Thoracic aorta (tissue), 2 donors: ENCODE data around the gene CFD. TPM values are rescaled to one million over a fixed set of nuclear protein-coding genes. Genes with fewer than 3 reads are reported as not detected.
A peak's percentile ranks its signal among the peaks of the same experiment; 100 is the strongest.
"Not testable (repeated sequence)": the region's sequence is repeated elsewhere in the genome, so short reads cannot be mapped to it uniquely, and the experiment has no call there.

Experiments used
- ATAC-seq: fragments of 150-250 bp; one replicate; pipeline ENCODE4 v1.8.0; 2017; ENCODE audit warnings: low read depth; ENCODE audit not compliant: insufficient number of reproducible peaks, low FRiP score
- DNase-seq: peaks from one replicate; pipeline ENCODE4 v3.0.0-alpha.2; 2020; ENCODE audit warnings: low spot score
- H3K27ac ChIP-seq, 2 donors: fragments of 200-600 bp; sonication (generic); 1 replicate in 1 of 2; 2 replicates in 1 of 2; pipeline ENCODE4 v1.5.1; 2016; ENCODE audit warnings: mild to moderate bottlenecking in 2 of 2, moderate library complexity in 2 of 2
- H3K27me3 ChIP-seq: fragments of 200-600 bp; sonication (generic); replicated peaks from 2 replicates; pipeline ENCODE4 v1.6.0; 2016; ENCODE audit warnings: mild to moderate bottlenecking; ENCODE audit not compliant: insufficient read depth
- H3K36me3 ChIP-seq: fragments of 200-600 bp; sonication (generic); one replicate; pipeline ENCODE4 v1.5.1; 2016
- H3K4me1 ChIP-seq, 2 donors: fragments of 200-600 bp; sonication (generic); 1 replicate in 1 of 2; 2 replicates in 1 of 2; pipeline versions ENCODE4 v1.5.1 to v1.6.0; 2016; ENCODE audit warnings: low read depth in 2 of 2, mild to moderate bottlenecking in 1 of 2; ENCODE audit not compliant: control insufficient read depth in 1 of 2
- H3K4me3 ChIP-seq: fragments of 200-600 bp; sonication (generic); 2 replicates; pipeline ENCODE4 v1.5.1; 2016; ENCODE audit warnings: mild to moderate bottlenecking
- H3K9me3 ChIP-seq: fragments of 200-600 bp; sonication (generic); 2 replicates; pipeline ENCODE4 v1.5.1; 2016
- total RNA-seq, 2 donors: library from RNA; depleted of rRNA; stranded (reverse); fragments of >200 nt; gene quantifications; one replicate each; pipeline versions ENCODE4 v1.1.0 to v1.2.3, GENCODE V29; 2016
- TF ChIP-seq, protein P1 (sequence below): fragments of 200-600 bp; sonication (generic); IDR thresholded peaks from one replicate; pipeline ENCODE4 v1.5.1; 2019; ENCODE audit warnings: antibody characterized with exemption

CFD gene
- total RNA-seq, 2 donors from 2014 or later, result 472 to 781 TPM

DNA sequence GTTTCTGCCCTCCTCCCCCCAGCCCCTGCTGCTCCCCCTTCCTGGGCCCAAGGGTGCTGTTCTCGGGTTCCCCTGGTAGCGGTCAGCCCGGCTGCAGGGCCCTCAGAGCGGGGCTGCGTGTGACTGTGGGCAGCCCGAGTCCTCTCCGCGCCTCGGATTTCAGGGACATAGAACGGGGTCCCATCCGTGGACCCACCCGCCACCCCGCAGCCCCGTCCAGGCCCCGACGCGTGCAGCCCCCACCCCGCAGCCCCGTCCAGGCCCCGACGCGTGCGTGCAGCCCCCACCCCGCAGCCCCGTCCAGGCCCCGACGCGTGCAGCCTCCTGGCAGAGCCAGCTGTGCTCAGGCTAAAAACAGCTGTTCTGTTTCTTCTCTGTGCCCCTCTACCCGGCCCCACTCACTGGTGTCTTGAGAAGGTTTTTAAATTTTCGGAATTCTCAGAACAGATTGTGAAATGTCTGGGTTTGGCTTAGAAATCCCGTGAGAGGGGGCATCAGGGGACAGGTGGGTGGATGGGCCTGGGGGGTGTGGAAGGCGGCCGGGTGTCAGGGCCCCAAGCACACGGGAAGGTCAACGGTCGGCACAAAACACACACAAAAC lies 24.2 kb upstream of the CFD start:
- Histone ChIP-seq H3K4me3 (no peak overlapping the region), H3K27me3 (peaks cover 5% of the 10 kb centered on the region), H3K4me1 (no peaks in the 10 kb centered on the region), H3K36me3 (no peaks in the 10 kb centered on the region), H3K9me3 (no peaks in the 10 kb centered on the region), H3K27ac (no peak overlapping the region)
- ATAC-seq (no peak), DNase-seq (no peak)
- TF ChIP-seq, protein P1, sequence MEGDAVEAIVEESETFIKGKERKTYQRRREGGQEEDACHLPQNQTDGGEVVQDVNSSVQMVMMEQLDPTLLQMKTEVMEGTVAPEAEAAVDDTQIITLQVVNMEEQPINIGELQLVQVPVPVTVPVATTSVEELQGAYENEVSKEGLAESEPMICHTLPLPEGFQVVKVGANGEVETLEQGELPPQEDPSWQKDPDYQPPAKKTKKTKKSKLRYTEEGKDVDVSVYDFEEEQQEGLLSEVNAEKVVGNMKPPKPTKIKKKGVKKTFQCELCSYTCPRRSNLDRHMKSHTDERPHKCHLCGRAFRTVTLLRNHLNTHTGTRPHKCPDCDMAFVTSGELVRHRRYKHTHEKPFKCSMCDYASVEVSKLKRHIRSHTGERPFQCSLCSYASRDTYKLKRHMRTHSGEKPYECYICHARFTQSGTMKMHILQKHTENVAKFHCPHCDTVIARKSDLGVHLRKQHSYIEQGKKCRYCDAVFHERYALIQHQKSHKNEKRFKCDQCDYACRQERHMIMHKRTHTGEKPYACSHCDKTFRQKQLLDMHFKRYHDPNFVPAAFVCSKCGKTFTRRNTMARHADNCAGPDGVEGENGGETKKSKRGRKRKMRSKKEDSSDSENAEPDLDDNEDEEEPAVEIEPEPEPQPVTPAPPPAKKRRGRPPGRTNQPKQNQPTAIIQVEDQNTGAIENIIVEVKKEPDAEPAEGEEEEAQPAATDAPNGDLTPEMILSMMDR, result no peak

DNA sequence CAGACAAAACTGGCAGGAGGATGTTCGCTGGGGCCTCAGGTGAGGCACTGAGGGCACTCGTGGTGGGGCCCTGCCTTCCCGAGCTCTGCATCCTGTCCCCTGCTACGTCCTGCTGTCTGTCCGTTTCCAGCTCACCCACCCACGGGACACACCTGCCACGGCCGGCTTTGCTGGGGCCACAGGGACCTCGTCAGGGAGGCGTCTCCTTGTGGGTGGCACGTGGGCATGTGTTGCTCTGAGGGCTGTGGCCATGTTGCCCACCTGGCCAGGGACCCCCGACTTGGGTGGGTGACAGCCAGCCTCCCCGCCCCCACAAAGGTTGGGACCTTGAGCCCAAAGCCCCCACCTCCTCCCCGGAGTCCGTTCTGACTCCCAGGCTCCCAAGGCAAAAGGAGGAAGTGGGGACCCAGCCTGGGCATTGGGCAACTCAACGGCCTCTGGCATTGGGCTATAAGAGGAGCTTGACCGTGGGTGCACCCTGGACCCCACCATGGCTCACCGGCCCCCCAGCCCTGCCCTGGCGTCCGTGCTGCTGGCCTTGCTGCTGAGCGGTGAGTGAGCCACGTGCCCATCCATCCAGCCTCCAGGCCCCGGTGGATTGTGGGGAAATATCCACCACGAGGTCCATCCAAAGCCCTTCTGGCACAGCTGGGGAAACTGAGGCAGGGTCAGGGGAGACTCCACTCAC lies 18.8 kb upstream of the CFD start, which contains the start of gene PRTN3:
Gene PRTN3, plus strand, starts transcription at position 481 of the 688 bp plus-strand sequence. Its CDS starts 10 bp downstream, at position 491.
- TF ChIP-seq, protein P1, result no peak
- Histone ChIP-seq H3K27ac (no peak within 1 kb of the TSS), H3K36me3 (no peaks in the 10 kb centered on the region), H3K9me3 (no peaks in the 10 kb centered on the region), H3K4me1 (peaks cover 5 to 9% of the 10 kb centered on the region in 2 donors), H3K27me3 (peaks cover 9% of the 10 kb centered on the region), H3K4me3 (no peak within 1 kb of the TSS)
- DNase-seq (no peak), ATAC-seq (no peak)

DNA sequence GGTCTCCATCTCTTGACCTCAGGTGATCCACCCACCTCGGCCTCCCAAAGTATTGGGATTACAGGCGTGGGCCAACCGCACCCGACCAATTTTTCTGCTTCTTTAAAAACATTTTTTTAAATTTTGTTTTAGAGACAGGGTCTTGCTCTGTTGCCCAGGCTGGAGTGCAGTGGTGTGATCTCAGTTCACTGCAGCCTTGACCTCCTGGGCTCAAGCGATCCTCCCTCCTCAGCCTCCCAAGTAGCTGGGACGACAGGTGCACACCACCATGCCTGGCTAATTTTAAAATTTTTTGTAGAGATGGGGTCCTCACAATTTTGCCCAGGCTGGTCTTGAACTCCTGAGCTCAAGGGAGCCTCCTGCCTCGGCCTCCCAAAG lies 16.7 kb upstream of the CFD start:
- H3K27me3 ChIP-seq, result peaks cover 16% of the 10 kb centered on the region
- not testable (repeated sequence) for ATAC-seq, H3K27ac ChIP-seq, H3K4me3 ChIP-seq, H3K36me3 ChIP-seq, DNase-seq, H3K4me1 ChIP-seq, H3K9me3 ChIP-seq

DNA sequence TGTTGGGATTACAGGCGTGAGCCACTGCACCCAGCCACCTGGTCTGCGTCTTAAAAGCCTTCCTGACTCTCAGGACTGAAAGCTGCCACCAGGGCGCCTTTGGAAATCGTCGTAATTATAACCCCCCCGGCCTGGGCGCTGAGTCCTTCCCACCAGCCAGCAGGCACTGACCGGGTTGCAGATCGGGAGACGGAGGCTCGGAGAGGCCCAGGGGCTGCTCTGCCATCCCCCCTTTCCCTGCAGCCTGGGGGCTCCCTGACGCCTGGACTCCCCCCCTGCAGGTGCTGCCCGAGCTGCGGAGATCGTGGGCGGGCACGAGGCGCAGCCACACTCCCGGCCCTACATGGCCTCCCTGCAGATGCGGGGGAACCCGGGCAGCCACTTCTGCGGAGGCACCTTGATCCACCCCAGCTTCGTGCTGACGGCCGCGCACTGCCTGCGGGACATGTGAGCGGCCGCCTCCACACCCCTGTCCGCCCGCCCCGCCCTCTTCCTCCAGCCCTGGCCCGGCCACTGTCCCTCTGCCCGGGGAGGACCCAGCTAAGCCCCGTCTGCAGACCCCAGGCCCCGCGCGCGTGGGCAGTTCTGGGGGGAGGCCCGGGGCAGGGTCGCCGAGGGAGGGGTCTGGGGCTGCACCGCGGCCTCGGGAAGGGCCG lies 16.2 kb upstream of the CFD start:
- TF ChIP-seq, protein P1, result no peak
- Histone ChIP-seq H3K4me1 (peaks cover 5 to 9% of the 10 kb centered on the region in 2 donors), H3K27ac (no peak overlapping the region), H3K36me3 (no peaks in the 10 kb centered on the region), H3K4me3 (peak overlapping the region; percentile 35), H3K9me3 (no peaks in the 10 kb centered on the region), H3K27me3 (peaks cover 16% of the 10 kb centered on the region)
- no peak for ATAC-seq
- DNase-seq, result no peak

DNA sequence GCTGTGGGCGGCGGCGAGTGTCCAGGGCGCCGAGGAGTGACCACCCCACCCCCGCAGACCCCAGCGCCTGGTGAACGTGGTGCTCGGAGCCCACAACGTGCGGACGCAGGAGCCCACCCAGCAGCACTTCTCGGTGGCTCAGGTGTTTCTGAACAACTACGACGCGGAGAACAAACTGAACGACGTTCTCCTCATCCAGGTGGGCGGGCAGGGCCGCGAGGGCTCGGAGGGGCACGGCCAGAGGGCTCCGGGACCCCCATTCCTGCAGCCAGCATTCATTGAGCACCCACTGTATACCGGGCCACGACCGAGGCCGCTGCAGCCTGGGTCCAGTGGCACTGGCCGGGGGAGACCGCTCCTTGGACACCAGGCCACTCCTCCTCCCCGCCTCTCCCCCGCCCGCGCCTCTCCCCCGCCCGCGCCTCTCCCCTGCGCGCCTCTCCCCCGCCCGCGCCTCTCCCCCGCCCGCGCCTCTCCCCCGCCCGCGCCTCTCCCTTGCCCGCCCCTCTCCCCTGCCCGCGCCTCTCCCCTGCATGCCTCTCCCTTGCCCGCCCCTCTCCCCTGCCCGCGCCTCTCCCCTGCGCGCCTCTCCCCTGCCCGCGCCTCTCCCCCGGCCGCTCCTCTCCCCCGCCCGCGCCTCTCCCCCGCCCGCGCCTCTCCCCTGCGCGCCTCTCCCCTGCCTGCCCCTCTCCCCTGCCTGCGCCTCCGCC lies 15.5 kb upstream of the CFD start:
- peaks cover 14% of the 10 kb centered on the region for H3K27me3 ChIP-seq
- H3K36me3 ChIP-seq, result no peaks in the 10 kb centered on the region
- no peak for DNase-seq
- TF ChIP-seq, protein P1, result no peak
- H3K9me3 ChIP-seq, result no peaks in the 10 kb centered on the region
- H3K4me3 ChIP-seq, result peak overlapping the region; percentile 35
- peaks cover 5 to 9% of the 10 kb centered on the region in 2 donors for H3K4me1 ChIP-seq
- H3K27ac ChIP-seq, result no peak overlapping the region
- ATAC-seq, result no peak
